Ovary (tissue), 3 donors: Measurements from ENCODE around the gene PPIF.

Source experiments
- EP300 ChIP-seq: sonication (generic); formaldehyde crosslinking; IDR thresholded peaks from one replicate; pipeline ENCODE4 v1.6.1; 2017; ENCODE audit warnings: antibody characterized with exemption
- POLR2A ChIP-seq: fragments of 450-650 bp; IDR thresholded peaks from one replicate; pipeline ENCODE4 v1.6.1; 2017; ENCODE audit warnings: antibody characterized with exemption, mild to moderate bottlenecking, moderate library complexity
- TF ChIP-seq, protein P1 (sequence below), 3 donors: fragments of 450-650 bp in 2 of 3; fragments of 200-600 bp in 1 of 3; IDR thresholded peaks; one replicate each; pipeline versions ENCODE4 v1.5.1 to v1.8.0; 2016 to 2022; ENCODE audit warnings: antibody characterized with exemption in 3 of 3, mild to moderate bottlenecking in 1 of 3
- donor health status: DM: no; HTN: no; CAD: no.

DNA sequence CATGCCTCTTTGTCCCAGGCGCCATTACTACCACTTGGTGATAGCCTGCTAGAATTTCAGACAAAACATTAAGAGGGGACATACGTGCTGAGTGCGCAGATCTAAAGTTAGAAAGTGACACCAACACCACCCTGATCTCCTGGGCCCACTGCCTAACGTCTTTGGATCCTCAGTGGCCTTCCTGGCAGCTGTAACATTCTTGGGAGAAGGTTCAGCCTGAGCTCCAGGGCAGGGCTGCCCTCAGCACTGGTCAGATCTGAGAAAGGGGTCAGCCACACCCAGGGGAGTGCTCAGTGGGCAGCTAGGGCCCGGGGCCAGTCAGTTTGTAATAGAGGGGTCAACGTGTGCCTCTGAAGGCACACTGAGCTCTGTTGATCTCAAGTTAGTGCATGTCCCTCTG lies 49.8 kb downstream of the PPIF start:
- TF ChIP-seq POLR2A: no peak
- TF ChIP-seq, protein P1, sequence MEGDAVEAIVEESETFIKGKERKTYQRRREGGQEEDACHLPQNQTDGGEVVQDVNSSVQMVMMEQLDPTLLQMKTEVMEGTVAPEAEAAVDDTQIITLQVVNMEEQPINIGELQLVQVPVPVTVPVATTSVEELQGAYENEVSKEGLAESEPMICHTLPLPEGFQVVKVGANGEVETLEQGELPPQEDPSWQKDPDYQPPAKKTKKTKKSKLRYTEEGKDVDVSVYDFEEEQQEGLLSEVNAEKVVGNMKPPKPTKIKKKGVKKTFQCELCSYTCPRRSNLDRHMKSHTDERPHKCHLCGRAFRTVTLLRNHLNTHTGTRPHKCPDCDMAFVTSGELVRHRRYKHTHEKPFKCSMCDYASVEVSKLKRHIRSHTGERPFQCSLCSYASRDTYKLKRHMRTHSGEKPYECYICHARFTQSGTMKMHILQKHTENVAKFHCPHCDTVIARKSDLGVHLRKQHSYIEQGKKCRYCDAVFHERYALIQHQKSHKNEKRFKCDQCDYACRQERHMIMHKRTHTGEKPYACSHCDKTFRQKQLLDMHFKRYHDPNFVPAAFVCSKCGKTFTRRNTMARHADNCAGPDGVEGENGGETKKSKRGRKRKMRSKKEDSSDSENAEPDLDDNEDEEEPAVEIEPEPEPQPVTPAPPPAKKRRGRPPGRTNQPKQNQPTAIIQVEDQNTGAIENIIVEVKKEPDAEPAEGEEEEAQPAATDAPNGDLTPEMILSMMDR (IDR thresholded peaks at IDR 0.05): no peak
- no peak for TF ChIP-seq EP300
